Tibial nerve (tissue), 4 donors: ENCODE data around the gene PPP4R4. TPM values are rescaled to one million over a fixed set of nuclear protein-coding genes. Genes with fewer than 3 reads are reported as not detected.

Source experiments
- DNase-seq, 2 donors: peaks; one replicate each; pipeline ENCODE4 v3.0.0-alpha.2; 2019; ENCODE audit warnings: low spot score in 2 of 2
- H3K27ac ChIP-seq, 4 donors: fragments of 200-600 bp; sonication (generic) in 3 of 4; one replicate each; pipeline ENCODE4 v1.5.1; 2017 to 2019; ENCODE audit warnings: mild to moderate bottlenecking in 1 of 4
- H3K27me3 ChIP-seq, 2 donors: fragments of 200-600 bp; sonication (generic) in 1 of 2; one replicate each; pipeline versions ENCODE4 v1.5.1 to v1.6.0; 2017 to 2019
- H3K36me3 ChIP-seq, 3 donors: fragments of 200-600 bp; sonication (generic); one replicate each; pipeline ENCODE4 v1.5.1; 2018 to 2019
- H3K4me1 ChIP-seq, 4 donors: fragments of 200-600 bp; sonication (generic) in 3 of 4; one replicate each; pipeline ENCODE4 v1.5.1; 2017 to 2019
- H3K4me3 ChIP-seq, 4 donors: fragments of 200-600 bp; sonication (generic) in 3 of 4; one replicate each; pipeline ENCODE4 v1.5.1; 2017 to 2019; ENCODE audit warnings: mild to moderate bottlenecking in 1 of 4, moderate library complexity in 1 of 4
- H3K9me3 ChIP-seq, 4 donors: fragments of 200-600 bp; sonication (generic) in 3 of 4; one replicate each; pipeline ENCODE4 v1.5.1; 2017 to 2019
- CTCF ChIP-seq, 5 experiments: fragments of 200-600 bp in 3 of 5; fragments of 450-650 bp in 2 of 5; sonication (generic) in 3 of 5; IDR thresholded peaks; one replicate each; pipeline ENCODE4 v1.5.1; 2016 to 2019; ENCODE audit warnings: antibody characterized with exemption in 5 of 5, mild to moderate bottlenecking in 3 of 5, moderate library complexity in 2 of 5
- EP300 ChIP-seq, 2 donors: sonication (generic); formaldehyde crosslinking; IDR thresholded peaks; one replicate each; pipeline ENCODE4 v1.6.1; 2017; ENCODE audit warnings: antibody characterized with exemption in 2 of 2, mild to moderate bottlenecking in 1 of 2
- POLR2A ChIP-seq, 2 donors: fragments of 450-650 bp; IDR thresholded peaks; one replicate each; pipeline ENCODE4 v1.6.1; 2017; ENCODE audit warnings: antibody characterized with exemption in 2 of 2, mild to moderate bottlenecking in 2 of 2, moderate library complexity in 2 of 2
- WGBS, 2 donors: methylation state at CpG; one replicate each; pipeline ENCODE4 v1.1.5; 2018; 5-methylcytosine and 5-hydroxymethylcytosine counted together
- total RNA-seq, 4 donors: library from RNA; depleted of rRNA; stranded (reverse); fragments of >200 nt; gene quantifications; one replicate each; pipeline ENCODE4 v1.1.0, GENCODE V29; 2016

Gene PPP4R4, protein sequence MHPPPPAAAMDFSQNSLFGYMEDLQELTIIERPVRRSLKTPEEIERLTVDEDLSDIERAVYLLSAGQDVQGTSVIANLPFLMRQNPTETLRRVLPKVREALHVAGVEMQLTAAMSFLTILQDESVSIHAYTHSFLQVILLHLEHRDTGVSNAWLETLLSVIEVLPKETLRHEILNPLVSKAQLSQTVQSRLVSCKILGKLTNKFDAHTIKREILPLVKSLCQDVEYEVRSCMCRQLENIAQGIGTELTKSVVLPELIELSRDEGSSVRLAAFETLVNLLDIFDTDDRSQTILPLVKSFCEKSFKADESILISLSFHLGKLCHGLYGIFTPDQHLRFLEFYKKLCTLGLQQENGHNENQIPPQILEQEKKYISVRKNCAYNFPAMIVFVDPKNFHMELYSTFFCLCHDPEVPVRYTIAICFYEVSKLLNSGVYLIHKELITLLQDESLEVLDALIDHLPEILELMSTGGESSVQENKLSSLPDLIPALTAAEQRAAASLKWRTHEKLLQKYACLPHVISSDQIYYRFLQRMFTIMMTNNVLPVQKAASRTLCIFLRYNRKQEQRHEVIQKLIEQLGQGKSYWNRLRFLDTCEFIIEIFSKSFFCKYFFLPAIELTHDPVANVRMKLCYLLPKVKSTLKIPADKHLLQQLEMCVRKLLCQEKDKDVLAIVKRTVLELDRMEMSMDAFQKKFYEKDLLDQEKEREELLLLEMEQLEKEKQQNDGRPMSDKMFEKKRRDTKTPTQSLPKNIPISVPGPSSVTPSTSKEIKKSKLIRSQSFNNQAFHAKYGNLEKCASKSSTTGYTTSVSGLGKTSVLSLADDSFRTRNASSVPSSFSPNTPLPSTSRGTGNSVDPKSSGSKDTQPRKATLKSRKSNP
- 1 to 10 TPM; 1.2 to 9.0 (median 3.4) TPM for total RNA-seq

- Histone ChIP-seq H3K36me3 (no peaks in the 10 kb centered on the region), H3K4me3 (peak within 1 kb of the TSS; percentile 34 to 79 (median 53)), H3K9me3 (no peaks in the 10 kb centered on the region), H3K27me3 (peaks cover 0 to 51% of the 10 kb centered on the region in 2 donors), H3K27ac (peak within 1 kb of the TSS in 3 of 4 donors; percentile 4 to 78 (median 21)), H3K4me1 (peaks cover 0 to 27% (median 13%) of the 10 kb centered on the region in 4 donors)
- TF ChIP-seq POLR2A (IDR thresholded peaks at IDR 0.05) = no peak
- TF ChIP-seq CTCF (IDR thresholded peaks at IDR 0.05) = peak in 1 of 5 experiments; percentile 13
- WGBS, 2 donors = 1 to 2% methylated on average over 14 to 37 of the region's 84 CpGs
- DNase-seq = peak; percentile 29 to 38
Measured at GRCh38 chr14:94173885-94174603, at the start of gene PPP4R4. Gene PPP4R4 (plus strand): TSS chr14:94174322. CDS start chr14:94174466, 144 bp downstream.

- peaks cover 0 to 29% (median 0%) of the 10 kb centered on the region in 3 donors for H3K36me3 ChIP-seq
- peaks cover 0 to 10% (median 4%) of the 10 kb centered on the region in 4 donors for H3K4me1 ChIP-seq
- no peak for TF ChIP-seq POLR2A (IDR thresholded peaks at IDR 0.05)
- no peak for TF ChIP-seq CTCF (IDR thresholded peaks at IDR 0.05)
- no peak for TF ChIP-seq EP300 (IDR thresholded peaks at IDR 0.05)
- no peak overlapping the region for H3K4me3 ChIP-seq
- no peak overlapping the region for H3K27ac ChIP-seq
- 80 to 92% methylated on average over 9 of the region's 9 CpGs for WGBS, 2 donors
- no peaks in the 10 kb centered on the region for H3K27me3 ChIP-seq
- peaks cover 0 to 12% (median 0%) of the 10 kb centered on the region in 4 donors for H3K9me3 ChIP-seq
- DNase-seq = no peak
Measured at GRCh38 chr14:94124582-94125377, 49.3 kb upstream of the PPP4R4 start.

GRCh38 chr14:94125659-94126418 lies 48.3 kb upstream of the PPP4R4 start:
- peaks cover 0 to 29% (median 0%) of the 10 kb centered on the region in 3 donors for H3K36me3 ChIP-seq
- no peak overlapping the region for H3K27ac ChIP-seq
- DNase-seq = peak in 1 of 2 donors; percentile 3
- H3K4me3 ChIP-seq = no peak overlapping the region
- no peaks in the 10 kb centered on the region for H3K27me3 ChIP-seq
- no peak for TF ChIP-seq POLR2A (IDR thresholded peaks at IDR 0.05)
- no peak for TF ChIP-seq CTCF (IDR thresholded peaks at IDR 0.05)
- TF ChIP-seq EP300 (IDR thresholded peaks at IDR 0.05) = no peak
- H3K4me1 ChIP-seq = peaks cover 0 to 17% (median 7%) of the 10 kb centered on the region in 4 donors
- 84 to 86% methylated on average over 6 of the region's 6 CpGs for WGBS, 2 donors
- H3K9me3 ChIP-seq = peaks cover 0 to 1% (median 0%) of the 10 kb centered on the region in 4 donors

DNA sequence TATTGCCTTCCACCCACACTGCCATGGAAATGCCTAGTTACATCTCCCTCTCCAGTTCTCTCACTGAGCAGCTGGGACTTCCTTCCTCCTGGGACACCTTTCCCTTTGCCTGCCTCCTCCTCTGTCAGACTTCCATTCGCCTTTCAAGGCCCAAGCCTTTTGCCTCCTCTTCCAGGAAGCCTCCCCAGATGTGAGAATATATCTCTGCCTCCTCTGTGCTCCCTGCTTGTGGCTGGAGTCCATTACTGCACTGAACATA lies 47.8 kb upstream of the PPP4R4 start:
- Histone ChIP-seq H3K9me3 (no peaks in the 10 kb centered on the region), H3K27me3 (no peaks in the 10 kb centered on the region), H3K27ac (no peak overlapping the region), H3K4me1 (peaks cover 0 to 17% (median 7%) of the 10 kb centered on the region in 4 donors), H3K36me3 (peaks cover 0 to 29% (median 0%) of the 10 kb centered on the region in 3 donors), H3K4me3 (no peak overlapping the region)
- no peak for DNase-seq
- TF ChIP-seq CTCF (IDR thresholded peaks at IDR 0.05) = no peak
- no peak for TF ChIP-seq EP300 (IDR thresholded peaks at IDR 0.05)
- no peak for TF ChIP-seq POLR2A (IDR thresholded peaks at IDR 0.05)
- WGBS, 2 donors = 85 to 86% methylated on average over 1 of the region's 1 CpG
